ENCODE measurements around the gene PPFIA4.

Gene PPFIA4

GRCh38 chr1:203099805-203100515 lies 73.7 kb downstream of the PPFIA4 start:
- Histone ChIP-seq H3K4me1 (ENCODE audit: low read length) (no peaks in the 10 kb centered on the region), H3K9ac (ENCODE audit: low read length) (no peak overlapping the region)

GRCh38 chr1:203100516-203100869 lies 74.2 kb downstream of the PPFIA4 start:
- Histone ChIP-seq H3K4me1 (ENCODE audit: low read length) (no peaks in the 10 kb centered on the region), H3K27me3 (ENCODE audit: low read depth, low read length) (peaks cover 28% of the 10 kb centered on the region; the same call in 1 of the 2 replicates), H3K9ac (ENCODE audit: low read length) (no peak overlapping the region), H3K36me3 (replicated peaks; ENCODE audit: low read depth, low read length) (no peaks in the 10 kb centered on the region), H3K27ac (ENCODE audit: low read length) (no peak overlapping the region), H3K9me3 (ENCODE audit: insufficient read depth, low read length) (peaks cover 4% of the 10 kb centered on the region; the same call in 1 of the 2 replicates), H3K79me2 (ENCODE audit: low read length) (no peaks in the 10 kb centered on the region), H3K4me3 (ENCODE audit: low read length) (no peak overlapping the region), H3K4me2 (ENCODE audit: low read length) (no peak overlapping the region), H4K20me1 (ENCODE audit: insufficient read depth, low read length) (no peaks in the 10 kb centered on the region), H2AFZ (ENCODE audit: low read depth, low read length) (no peak overlapping the region)
- no peak for TF ChIP-seq CTCF (IDR thresholded peaks at IDR 0.05; ENCODE audit: low read depth, low read length)
- no peak for TF ChIP-seq EZH2phosphoT487 (IDR thresholded peaks at IDR 0.05; ENCODE audit: low read depth)

More at GRCh38 chr1:203099805-203100515, 73.7 kb downstream of the PPFIA4 start:
- Histone ChIP-seq H3K36me3 (replicated peaks; ENCODE audit: low read depth, low read length) (no peaks in the 10 kb centered on the region), H3K79me2 (ENCODE audit: low read length) (no peaks in the 10 kb centered on the region), H3K27ac (ENCODE audit: low read length) (no peak overlapping the region), H3K9me3 (ENCODE audit: insufficient read depth, low read length) (peaks cover 9% of the 10 kb centered on the region), H4K20me1 (ENCODE audit: insufficient read depth, low read length) (no peaks in the 10 kb centered on the region), H3K27me3 (ENCODE audit: low read depth, low read length) (peaks cover 28% of the 10 kb centered on the region; the same call in 1 of the 2 replicates), H2AFZ (ENCODE audit: low read depth, low read length) (no peak overlapping the region), H3K4me3 (ENCODE audit: low read length) (no peak overlapping the region), H3K4me2 (ENCODE audit: low read length) (no peak overlapping the region)
- TF ChIP-seq CTCF (IDR thresholded peaks at IDR 0.05; ENCODE audit: low read depth, low read length), result no peak
- no peak for TF ChIP-seq EZH2phosphoT487 (IDR thresholded peaks at IDR 0.05; ENCODE audit: low read depth)

GRCh38 chr1:203101813-203102634 lies 75.7 kb downstream of the PPFIA4 start:
- H4K20me1 ChIP-seq (ENCODE audit: insufficient read depth, low read length), result no peaks in the 10 kb centered on the region
- H3K27ac ChIP-seq (ENCODE audit: low read length), result no peak overlapping the region

More at GRCh38 chr1:203101813-203102634, 75.7 kb downstream of the PPFIA4 start:
- no peak overlapping the region for H3K9ac ChIP-seq (ENCODE audit: low read length)
- no peak for TF ChIP-seq EZH2phosphoT487 (IDR thresholded peaks at IDR 0.05; ENCODE audit: low read depth)
- no peak for TF ChIP-seq CTCF (IDR thresholded peaks at IDR 0.05; ENCODE audit: low read depth, low read length)
- H3K79me2 ChIP-seq (ENCODE audit: low read length), result no peaks in the 10 kb centered on the region
- H3K36me3 ChIP-seq (replicated peaks; ENCODE audit: low read depth, low read length), result no peaks in the 10 kb centered on the region
- no peaks in the 10 kb centered on the region for H3K9me3 ChIP-seq (ENCODE audit: insufficient read depth, low read length)
- H2AFZ ChIP-seq (ENCODE audit: low read depth, low read length), result no peak overlapping the region
- no peaks in the 10 kb centered on the region for H3K4me1 ChIP-seq (ENCODE audit: low read length)
- no peak overlapping the region for H3K4me2 ChIP-seq (ENCODE audit: low read length)
- no peak overlapping the region for H3K4me3 ChIP-seq (ENCODE audit: low read length)
- peaks cover 26% of the 10 kb centered on the region for H3K27me3 ChIP-seq (ENCODE audit: low read depth, low read length)

All from OCI-LY3 (cell line).